ENCODE data around the gene FBXO15.

FBXO15 gene

DNA sequence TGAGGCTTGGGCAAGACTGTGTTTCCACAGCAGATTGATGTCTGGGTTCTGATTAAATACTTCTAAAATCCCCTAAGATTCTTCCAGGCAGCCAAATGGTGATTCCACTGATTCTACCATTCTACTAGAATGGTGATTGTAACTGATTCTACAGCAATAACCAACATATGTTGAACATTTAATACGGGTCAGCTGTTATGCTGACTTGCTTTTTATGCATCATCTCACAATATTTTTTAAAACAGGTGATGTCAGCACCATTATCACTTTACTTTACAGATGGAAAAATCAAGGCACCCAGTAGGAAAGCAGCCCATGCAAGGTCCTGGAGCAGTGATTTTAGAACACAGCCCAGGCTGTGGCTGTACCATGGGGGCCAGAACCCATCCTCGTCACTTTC, 38.2 kb upstream of the FBXO15 start:
- Histone ChIP-seq H3K9me2 (replicated peaks; ENCODE audit: insufficient read depth, low read length) (no peaks in the 10 kb centered on the region), H3K36me3 (replicated peaks; ENCODE audit: insufficient read depth, low read length) (no peaks in the 10 kb centered on the region), H2AFZ (ENCODE audit: low read length) (no peak overlapping the region), H3K4me3 (ENCODE audit: low read length) (no peak overlapping the region), H3K4me2 (ENCODE audit: low read depth, low read length) (no peak overlapping the region), H3K27ac (ENCODE audit: low read length) (no peak overlapping the region), H3F3A (ENCODE audit: insufficient read depth, low read length) (no peaks in the 10 kb centered on the region), H4K20me1 (ENCODE audit: insufficient read depth, low read length) (no peaks in the 10 kb centered on the region), H3K4me1 (ENCODE audit: low read length) (no peaks in the 10 kb centered on the region), H3K9ac (ENCODE audit: low read length) (no peak overlapping the region), H3K9me3 (replicated peaks; ENCODE audit: insufficient read depth, low read length) (no peaks in the 10 kb centered on the region), H3K79me2 (ENCODE audit: low read length) (no peaks in the 10 kb centered on the region), H3K27me3 (replicated peaks; ENCODE audit: insufficient read depth, low read length) (no peaks in the 10 kb centered on the region)
- DNase-seq, result no peak
- TF ChIP-seq EZH2phosphoT487 (IDR thresholded peaks at IDR 0.05; ENCODE audit: low read length) (no peak), EZH2 (optimal IDR thresholded peaks at IDR 0.05; ENCODE audit: low read depth, low read length) (no peak)
- TF ChIP-seq, protein P1, sequence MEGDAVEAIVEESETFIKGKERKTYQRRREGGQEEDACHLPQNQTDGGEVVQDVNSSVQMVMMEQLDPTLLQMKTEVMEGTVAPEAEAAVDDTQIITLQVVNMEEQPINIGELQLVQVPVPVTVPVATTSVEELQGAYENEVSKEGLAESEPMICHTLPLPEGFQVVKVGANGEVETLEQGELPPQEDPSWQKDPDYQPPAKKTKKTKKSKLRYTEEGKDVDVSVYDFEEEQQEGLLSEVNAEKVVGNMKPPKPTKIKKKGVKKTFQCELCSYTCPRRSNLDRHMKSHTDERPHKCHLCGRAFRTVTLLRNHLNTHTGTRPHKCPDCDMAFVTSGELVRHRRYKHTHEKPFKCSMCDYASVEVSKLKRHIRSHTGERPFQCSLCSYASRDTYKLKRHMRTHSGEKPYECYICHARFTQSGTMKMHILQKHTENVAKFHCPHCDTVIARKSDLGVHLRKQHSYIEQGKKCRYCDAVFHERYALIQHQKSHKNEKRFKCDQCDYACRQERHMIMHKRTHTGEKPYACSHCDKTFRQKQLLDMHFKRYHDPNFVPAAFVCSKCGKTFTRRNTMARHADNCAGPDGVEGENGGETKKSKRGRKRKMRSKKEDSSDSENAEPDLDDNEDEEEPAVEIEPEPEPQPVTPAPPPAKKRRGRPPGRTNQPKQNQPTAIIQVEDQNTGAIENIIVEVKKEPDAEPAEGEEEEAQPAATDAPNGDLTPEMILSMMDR (IDR thresholded peaks at IDR 0.05; ENCODE audit: low read length), result no peak

GRCh38 chr18:74184875-74185274, 37.2 kb upstream of the FBXO15 start:
- Histone ChIP-seq H3K79me2 (ENCODE audit: low read length) (no peaks in the 10 kb centered on the region), H3F3A (ENCODE audit: insufficient read depth, low read length) (no peaks in the 10 kb centered on the region), H3K36me3 (replicated peaks; ENCODE audit: insufficient read depth, low read length) (no peaks in the 10 kb centered on the region), H3K27ac (ENCODE audit: low read length) (no peak overlapping the region), H3K4me3 (ENCODE audit: low read length) (no peak overlapping the region), H3K9me2 (replicated peaks; ENCODE audit: insufficient read depth, low read length) (no peaks in the 10 kb centered on the region), H3K4me2 (ENCODE audit: low read depth, low read length) (no peak overlapping the region), H4K20me1 (ENCODE audit: insufficient read depth, low read length) (no peaks in the 10 kb centered on the region), H3K9me3 (replicated peaks; ENCODE audit: insufficient read depth, low read length) (no peaks in the 10 kb centered on the region), H2AFZ (ENCODE audit: low read length) (no peak overlapping the region), H3K9ac (ENCODE audit: low read length) (no peak overlapping the region), H3K4me1 (ENCODE audit: low read length) (no peaks in the 10 kb centered on the region), H3K27me3 (replicated peaks; ENCODE audit: insufficient read depth, low read length) (no peaks in the 10 kb centered on the region)
- TF ChIP-seq EZH2phosphoT487 (IDR thresholded peaks at IDR 0.05; ENCODE audit: low read length) (no peak), EZH2 (optimal IDR thresholded peaks at IDR 0.05; ENCODE audit: low read depth, low read length) (no peak)
- TF ChIP-seq, protein P1 (IDR thresholded peaks at IDR 0.05; ENCODE audit: low read length), result no peak
- DNase-seq, result no peak

- Histone ChIP-seq H3K4me2 (ENCODE audit: low read depth, low read length) (no peak overlapping the region), H3K27me3 (replicated peaks; ENCODE audit: insufficient read depth, low read length) (no peaks in the 10 kb centered on the region), H3K9ac (ENCODE audit: low read length) (no peak overlapping the region), H3K9me2 (replicated peaks; ENCODE audit: insufficient read depth, low read length) (no peaks in the 10 kb centered on the region), H3F3A (ENCODE audit: insufficient read depth, low read length) (no peaks in the 10 kb centered on the region), H2AFZ (ENCODE audit: low read length) (no peak overlapping the region), H3K36me3 (replicated peaks; ENCODE audit: insufficient read depth, low read length) (no peaks in the 10 kb centered on the region), H4K20me1 (ENCODE audit: insufficient read depth, low read length) (no peaks in the 10 kb centered on the region), H3K27ac (ENCODE audit: low read length) (no peak overlapping the region), H3K9me3 (replicated peaks; ENCODE audit: insufficient read depth, low read length) (no peaks in the 10 kb centered on the region), H3K4me3 (ENCODE audit: low read length) (no peak overlapping the region), H3K79me2 (ENCODE audit: low read length) (no peaks in the 10 kb centered on the region), H3K4me1 (ENCODE audit: low read length) (no peaks in the 10 kb centered on the region)
- no peak for DNase-seq
- TF ChIP-seq EZH2phosphoT487 (IDR thresholded peaks at IDR 0.05; ENCODE audit: low read length) (no peak), EZH2 (optimal IDR thresholded peaks at IDR 0.05; ENCODE audit: low read depth, low read length) (no peak)
- TF ChIP-seq, protein P1 (IDR thresholded peaks at IDR 0.05; ENCODE audit: low read length), result no peak
Measured at GRCh38 chr18:74183130-74183529, 35.5 kb upstream of the FBXO15 start.

All from MM.1S (cell line).